GM15510 (cell line): ENCODE measurements around the gene ATAD5.

Source experiments
- POLR2A ChIP-seq: IDR thresholded peaks from 3 replicates; pipeline ENCODE4 v1.6.1; 2011; ENCODE audit warnings: borderline replicate concordance; ENCODE audit not compliant: insufficient read length; ENCODE audit errors: extremely low read depth

ATAD5 gene

DNA sequence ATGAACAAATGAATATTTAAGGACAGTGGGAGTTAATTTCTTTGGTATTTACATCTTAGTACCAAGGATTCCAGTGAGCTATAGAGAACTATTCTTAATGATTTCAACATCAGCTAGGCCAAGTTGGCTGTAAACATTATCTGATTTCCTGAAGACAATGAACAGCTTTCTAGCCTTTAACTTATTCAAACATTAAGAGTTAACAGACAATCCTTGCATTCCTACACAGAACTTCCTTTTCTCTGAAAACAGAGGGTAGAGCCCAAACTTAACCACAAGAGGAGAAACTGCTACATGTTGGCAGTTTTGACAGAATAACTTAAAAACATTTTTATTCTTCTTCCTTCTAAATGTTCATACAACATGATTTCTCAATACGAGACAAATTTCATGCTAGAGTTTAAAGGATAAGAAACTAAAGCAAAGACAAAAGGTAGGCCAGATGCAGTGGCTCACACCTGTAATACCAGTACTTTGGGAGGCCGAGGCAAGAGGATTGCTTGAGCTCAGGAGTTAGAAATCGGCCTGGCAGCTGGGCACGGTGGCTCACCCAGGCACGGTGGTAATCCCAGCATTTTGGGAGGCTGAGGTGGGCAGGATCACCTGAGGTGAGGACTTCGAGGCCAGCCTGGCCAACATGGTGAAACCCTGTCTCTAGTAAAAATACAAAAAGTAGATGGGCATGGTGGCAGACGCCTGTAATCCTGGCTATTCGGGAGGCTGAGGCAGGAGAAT lies 11.6 kb upstream of the ATAD5 start:
- no peak for TF ChIP-seq POLR2A

DNA sequence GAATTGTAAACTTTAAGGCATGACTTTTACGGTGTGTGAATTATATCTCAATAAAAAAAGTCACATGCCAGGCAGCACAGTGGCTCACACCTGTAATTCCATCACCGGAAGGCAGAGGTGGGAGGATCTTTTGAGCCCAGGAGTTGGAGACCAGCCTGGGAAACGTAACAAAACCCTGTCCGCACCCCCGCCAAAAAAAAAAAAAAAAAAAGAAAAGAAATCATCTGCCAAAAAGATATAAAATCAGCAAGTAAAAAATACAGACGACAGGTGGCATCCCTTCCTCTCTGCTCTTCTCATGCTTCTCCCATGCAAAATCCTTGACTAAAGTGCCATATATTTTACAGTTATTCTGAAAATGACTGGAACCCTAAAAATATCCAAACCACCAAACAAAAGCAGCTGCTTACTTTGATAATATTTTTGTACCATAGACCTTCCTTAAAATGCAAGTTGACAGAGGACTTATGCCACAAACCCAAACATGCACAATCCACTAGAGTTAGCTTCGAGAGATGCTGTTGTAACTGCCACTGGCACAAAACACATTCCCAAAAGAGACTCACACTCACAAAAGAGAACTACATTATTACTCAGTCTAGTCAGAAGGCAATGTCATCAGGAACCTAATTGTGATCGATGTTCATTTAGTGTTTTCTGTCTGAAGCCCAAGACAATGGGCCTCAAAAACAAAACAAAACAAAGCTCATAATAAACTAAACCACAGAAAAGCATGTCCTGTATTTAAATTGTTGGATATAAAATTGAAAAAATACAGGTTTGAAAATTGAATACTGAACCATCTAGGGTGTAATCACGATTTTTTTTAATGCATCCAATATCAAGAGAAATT lies 9.7 kb upstream of the ATAD5 start:
- no peak for TF ChIP-seq POLR2A

- no peak for TF ChIP-seq POLR2A
Observed at GRCh38 chr17:30823421-30823820, 8.3 kb upstream of the ATAD5 start.

DNA sequence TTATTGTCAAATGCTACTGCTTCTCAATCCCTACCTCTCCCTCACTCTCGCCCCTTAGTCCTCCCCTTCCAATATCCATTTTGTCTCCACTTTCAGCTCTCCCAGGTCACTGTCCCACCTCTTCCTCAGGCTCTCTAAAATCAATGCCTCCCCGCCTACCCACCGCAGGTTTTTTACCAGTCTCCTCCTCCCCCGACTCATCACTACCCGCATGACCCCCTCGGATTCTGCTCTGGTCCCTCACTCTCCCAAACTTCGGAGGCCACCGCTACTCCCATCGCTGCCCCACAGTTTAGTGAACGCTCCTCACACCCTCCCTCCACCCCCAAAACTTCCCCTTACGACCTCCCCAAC lies 7.8 kb upstream of the ATAD5 start:
- TF ChIP-seq POLR2A, result no peak

DNA sequence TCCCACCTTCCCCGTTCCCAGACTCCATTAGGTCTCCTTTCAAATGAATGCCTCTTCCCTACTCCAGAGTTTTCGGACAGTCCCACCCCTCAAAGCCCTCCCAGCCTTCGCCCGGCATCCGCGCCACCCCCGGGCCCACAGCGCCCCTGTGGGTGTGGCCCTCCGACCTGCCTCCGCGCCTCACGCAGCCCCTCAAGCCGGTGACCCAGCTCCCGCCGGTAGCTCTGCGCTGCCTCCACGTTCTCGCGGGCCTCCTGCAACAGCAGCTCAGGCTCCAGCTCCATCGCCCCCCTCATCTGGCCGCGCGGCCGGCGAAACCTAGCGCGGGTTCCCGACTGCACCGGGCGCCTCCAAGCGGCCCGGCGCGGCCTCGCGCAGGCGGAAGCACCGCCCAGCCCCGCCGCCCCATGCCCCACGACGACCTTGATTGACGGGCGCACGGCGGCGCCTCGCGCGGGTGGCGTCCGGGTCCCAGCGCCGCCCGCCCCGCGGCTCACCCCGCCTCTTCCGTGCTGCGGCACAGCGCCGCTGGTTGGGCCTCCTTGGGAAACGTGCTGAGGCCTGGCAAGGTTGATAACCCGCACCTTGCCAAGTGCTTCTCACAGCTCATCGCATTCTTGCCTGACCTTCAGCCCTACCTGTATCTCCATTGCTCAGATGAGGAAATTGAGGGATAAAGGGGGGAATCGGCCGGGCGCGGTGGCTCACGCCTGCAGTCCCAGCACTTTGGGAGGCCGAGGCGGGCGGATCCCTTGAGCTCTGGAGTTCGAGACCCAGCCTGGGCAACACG lies 7.2 kb upstream of the ATAD5 start, which contains the start of gene CRLF3:
Gene CRLF3, minus strand, starts transcription at position 337 of the 790 bp plus-strand sequence. Its CDS starts 41 bp downstream, at position 296.
- peak; percentile 88 for TF ChIP-seq POLR2A

DNA sequence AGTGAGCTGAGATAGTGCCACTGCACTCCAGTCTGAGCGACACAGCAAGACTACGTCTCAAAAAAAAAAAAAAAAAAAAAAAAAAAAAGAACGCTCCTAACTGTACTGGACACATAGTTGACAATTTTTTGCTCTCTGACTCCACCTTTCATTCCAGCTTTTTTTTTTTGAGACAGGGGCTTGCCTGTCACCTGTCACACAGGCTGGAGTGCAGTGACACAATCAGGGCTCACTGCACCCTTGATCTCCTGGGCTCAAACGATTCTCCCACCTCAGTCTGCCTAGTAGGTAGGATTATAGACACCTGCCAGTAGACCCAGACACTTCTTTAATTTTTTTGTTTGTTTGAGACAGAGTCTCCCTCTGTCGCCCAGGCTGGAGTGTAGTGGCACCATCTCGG lies 4.7 kb upstream of the ATAD5 start:
- TF ChIP-seq POLR2A, result no peak

DNA sequence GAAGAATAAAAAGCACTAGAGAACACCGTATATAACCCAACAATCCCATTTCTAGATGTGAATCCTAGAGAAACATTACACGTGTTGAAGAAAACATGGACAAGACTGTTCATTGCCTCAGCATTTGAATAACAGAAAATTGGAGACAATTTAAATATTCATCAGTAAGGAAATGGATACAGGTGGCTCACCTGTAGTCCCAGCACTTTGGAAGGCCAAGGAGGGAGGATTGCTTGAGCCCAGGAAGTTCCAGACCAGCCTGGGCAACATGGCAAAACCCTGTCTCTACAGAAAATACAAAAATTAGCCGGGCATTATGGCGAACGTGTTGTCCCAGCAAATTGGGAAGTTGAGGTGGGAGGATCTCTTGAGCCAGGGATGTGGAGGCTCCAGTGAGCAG lies 2.7 kb upstream of the ATAD5 start:
- TF ChIP-seq POLR2A, result no peak

- TF ChIP-seq POLR2A, result no peak
Observed at GRCh38 chr17:30831257-30831656, 509 bp upstream of the ATAD5 start.

GRCh38 chr17:30832438-30833124 lies 815 bp downstream of the ATAD5 start:
- TF ChIP-seq POLR2A, result no peak

DNA sequence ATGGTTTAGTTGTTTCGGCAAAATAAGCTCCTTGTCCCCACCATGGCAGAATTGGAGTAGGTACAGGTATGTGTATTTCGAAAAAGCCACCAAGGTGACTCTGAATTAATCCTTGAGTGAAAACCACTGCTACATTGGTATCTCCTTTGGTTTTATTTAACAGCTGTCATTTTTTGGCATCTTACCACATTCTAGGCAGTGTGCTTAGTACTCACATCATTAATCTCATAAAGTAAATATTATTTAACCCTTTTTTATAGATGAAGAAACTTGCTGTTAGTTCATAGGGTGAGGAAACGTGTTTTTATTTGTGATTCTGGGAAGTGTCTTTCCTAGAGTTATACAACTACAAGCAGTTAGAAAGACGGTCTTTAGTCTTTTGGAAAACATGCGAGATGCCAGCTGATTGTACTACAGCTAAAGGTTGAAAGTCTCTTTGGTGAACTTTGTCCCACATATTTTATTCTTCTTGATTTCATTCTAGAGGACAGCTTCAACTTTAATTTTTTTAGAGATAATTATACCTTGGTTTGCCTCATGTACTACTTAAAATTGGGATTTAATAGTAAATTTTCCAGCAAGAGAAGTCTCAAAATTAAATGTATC lies 6.5 kb downstream of the ATAD5 start:
- no peak for TF ChIP-seq POLR2A

GRCh38 chr17:30840771-30841170 lies 9.0 kb downstream of the ATAD5 start:
- TF ChIP-seq POLR2A, result no peak

- no peak for TF ChIP-seq POLR2A
Observed at GRCh38 chr17:30848021-30848420, 16.3 kb downstream of the ATAD5 start.

DNA sequence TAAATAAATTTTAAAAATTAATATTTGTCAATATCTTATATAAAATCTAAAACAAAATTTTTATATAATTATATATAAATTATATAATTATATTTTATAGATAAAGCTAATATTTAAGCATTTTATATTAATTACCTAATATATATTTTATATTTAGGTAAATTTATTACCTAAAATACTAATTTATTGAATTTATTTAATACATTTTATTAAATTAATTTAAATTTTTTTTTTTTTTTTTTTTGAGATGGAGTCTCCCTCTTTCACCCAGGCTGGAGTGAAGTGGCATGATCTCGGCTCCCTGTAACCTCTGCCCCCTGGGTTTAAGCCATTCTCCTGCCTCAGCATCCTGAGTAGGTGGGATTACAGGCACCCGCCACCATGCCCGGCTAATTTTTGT lies 22.4 kb downstream of the ATAD5 start:
- no peak for TF ChIP-seq POLR2A
